Activated CD8-positive, alpha-beta T cell treated with anti-CD3 and anti-CD28 coated beads, Interleukin-2, amount 10 ng/mL, durations not matched to agents 7 days and 5 days (primary cell): ENCODE data around the gene KRT10. TPM values are rescaled to one million over a fixed set of nuclear protein-coding genes. Genes with fewer than 3 reads are reported as not detected.

ENCODE experiments used
- ATAC-seq: fragments of 150-1000 bp; cut with Tn5 transposase; one replicate; pipeline ENCODE4 v1.10.0; 2021; ENCODE audit warnings: moderate library complexity
- CTCF ChIA-PET: fragments of 350-600 bp; sonication (Branson Sonifier 250); formaldehyde crosslinking; loops from one replicate; lab custom pipeline; 2021; ENCODE audit warnings: antibody characterized with exemption; lab: Charles Lee
- POLR2A ChIA-PET: fragments of 350-600 bp; sonication (Branson Sonifier 250); formaldehyde crosslinking; loops from one replicate; lab custom pipeline; 2021; ENCODE audit warnings: antibody characterized with exemption; lab: Charles Lee
- DNase-seq: peaks from one replicate; pipeline ENCODE4 v3.0.0-alpha.2; 2020
- H3K27ac Mint-ChIP-seq: one replicate; pipeline ENCODE4 v1.8.0; 2021; ENCODE audit warnings: mild to moderate bottlenecking, mixed read lengths
- H3K27me3 Mint-ChIP-seq: one replicate; pipeline ENCODE4 v1.8.0; 2021; ENCODE audit warnings: low read depth, mixed read lengths
- H3K36me3 Mint-ChIP-seq: one replicate; pipeline ENCODE4 v1.8.0; 2021; ENCODE audit warnings: low read depth, mixed read lengths
- H3K4me1 Mint-ChIP-seq: one replicate; pipeline ENCODE4 v1.8.0; 2021; ENCODE audit warnings: low read depth, mixed read lengths
- H3K4me3 Mint-ChIP-seq: one replicate; pipeline ENCODE4 v1.8.0; 2021; ENCODE audit warnings: mild to moderate bottlenecking, mixed read lengths
- H3K9me3 Mint-ChIP-seq: one replicate; pipeline ENCODE4 v1.8.0; 2022; ENCODE audit warnings: mixed read lengths; ENCODE audit not compliant: insufficient read depth
- total RNA-seq, 2 experiments: library from RNA; stranded (reverse); gene quantifications; one replicate each; pipeline ENCODE4 v1.2.3, GENCODE V29; 2021

Gene KRT10
- total RNA-seq, 2 experiments from 2014 or later: 26.9 to 28.2 TPM

- H3K4me3 Mint-ChIP-seq: no peak overlapping the region
- H3K27ac Mint-ChIP-seq: no peak overlapping the region
- DNase-seq (no peak), ATAC-seq (no peak)
- H3K36me3 Mint-ChIP-seq: no peaks in the 10 kb centered on the region
- H3K9me3 Mint-ChIP-seq: no peaks in the 10 kb centered on the region
- ChIA-PET POLR2A (no interaction called here), CTCF (no interaction called here)
- peaks cover 34% of the 10 kb centered on the region for H3K27me3 Mint-ChIP-seq
- no peaks in the 10 kb centered on the region for H3K4me1 Mint-ChIP-seq
Measured at GRCh38 chr17:40850293-40850972, 28.0 kb upstream of the KRT10 start.

- H3K4me1 Mint-ChIP-seq: no peaks in the 10 kb centered on the region
- peaks cover 41% of the 10 kb centered on the region for H3K27me3 Mint-ChIP-seq
- no peaks in the 10 kb centered on the region for H3K9me3 Mint-ChIP-seq
- no peak overlapping the region for H3K4me3 Mint-ChIP-seq
- ATAC-seq: no peak
- no peak overlapping the region for H3K27ac Mint-ChIP-seq
- DNase-seq: no peak
- ChIA-PET CTCF (no interaction called here), POLR2A (no interaction called here)
- H3K36me3 Mint-ChIP-seq: no peaks in the 10 kb centered on the region
Measured at GRCh38 chr17:40849723-40850122, 27.3 kb upstream of the KRT10 start.

- ATAC-seq (no peak), DNase-seq (no peak)
- Mint-ChIP-seq H3K36me3 (no peaks in the 10 kb centered on the region), H3K4me1 (no peaks in the 10 kb centered on the region), H3K27ac (no peak overlapping the region), H3K27me3 (peaks cover 47% of the 10 kb centered on the region), H3K9me3 (no peaks in the 10 kb centered on the region), H3K4me3 (no peak overlapping the region)
- ChIA-PET POLR2A (no interaction called here), CTCF (interaction anchor here (0.6 to 0.7 kb wide), 2 partner anchors 9 to 176 kb away, joined by 3 read pairs; no protein-coding TSS in a partner anchor)
Measured at GRCh38 chr17:40848583-40849235, 26.3 kb upstream of the KRT10 start.

- Mint-ChIP-seq H3K4me3 (no peak overlapping the region), H3K27me3 (peaks cover 43% of the 10 kb centered on the region), H3K36me3 (no peaks in the 10 kb centered on the region), H3K4me1 (no peaks in the 10 kb centered on the region), H3K27ac (no peak overlapping the region), H3K9me3 (no peaks in the 10 kb centered on the region)
- ChIA-PET CTCF (interaction anchor here (1.4 kb wide), 1 partner anchor 10 kb away, joined by 7 read pairs; no protein-coding TSS in a partner anchor), POLR2A (no interaction called here)
- DNase-seq: no peak
- no peak for ATAC-seq
Measured at GRCh38 chr17:40846515-40847144, 24.2 kb upstream of the KRT10 start.

- CTCF ChIA-PET: no interaction called here
Measured at GRCh38 chr17:40844671-40845107, 22.3 kb upstream of the KRT10 start.

GRCh38 chr17:40843242-40843641 lies 20.8 kb upstream of the KRT10 start:
- peaks cover 38% of the 10 kb centered on the region for H3K27me3 Mint-ChIP-seq
- ATAC-seq (no peak), DNase-seq (no peak)
- H3K27ac Mint-ChIP-seq: no peak overlapping the region
- H3K36me3 Mint-ChIP-seq: no peaks in the 10 kb centered on the region
- ChIA-PET CTCF (interaction anchor here (1.0 to 1.1 kb wide), 3 partner anchors 13 to 820 kb away, joined by 3 read pairs; no protein-coding TSS in a partner anchor), POLR2A (no interaction called here)
- H3K4me1 Mint-ChIP-seq: no peaks in the 10 kb centered on the region
- H3K4me3 Mint-ChIP-seq: no peak overlapping the region
- H3K9me3 Mint-ChIP-seq: no peaks in the 10 kb centered on the region

More at GRCh38 chr17:40844671-40845107, 22.3 kb upstream of the KRT10 start:
- DNase-seq: no peak
- Mint-ChIP-seq H3K27me3 (peaks cover 38% of the 10 kb centered on the region), H3K4me3 (no peak overlapping the region), H3K9me3 (no peaks in the 10 kb centered on the region), H3K27ac (no peak overlapping the region), H3K36me3 (no peaks in the 10 kb centered on the region), H3K4me1 (no peaks in the 10 kb centered on the region)
- POLR2A ChIA-PET: no interaction called here
- ATAC-seq: no peak

- POLR2A ChIA-PET: no interaction called here
- CTCF ChIA-PET: interaction anchor here (0.6 kb wide), 1 partner anchor 14 kb away, joined by 4 read pairs; no protein-coding TSS in a partner anchor
- DNase-seq (no peak), ATAC-seq (no peak)
- Mint-ChIP-seq H3K4me3 (no peak overlapping the region), H3K27ac (no peak overlapping the region), H3K9me3 (no peaks in the 10 kb centered on the region), H3K36me3 (no peaks in the 10 kb centered on the region), H3K4me1 (no peaks in the 10 kb centered on the region), H3K27me3 (peaks cover 31% of the 10 kb centered on the region)
Measured at GRCh38 chr17:40841246-40841645, 18.8 kb upstream of the KRT10 start.

GRCh38 chr17:40839194-40839593 lies 16.8 kb upstream of the KRT10 start:
- ATAC-seq: no peak
- DNase-seq: no peak
- H3K4me3 Mint-ChIP-seq: no peak overlapping the region
- H3K36me3 Mint-ChIP-seq: peaks cover 5% of the 10 kb centered on the region
- H3K4me1 Mint-ChIP-seq: no peaks in the 10 kb centered on the region
- POLR2A ChIA-PET: no interaction called here
- H3K27me3 Mint-ChIP-seq: peaks cover 14% of the 10 kb centered on the region
- no peaks in the 10 kb centered on the region for H3K9me3 Mint-ChIP-seq
- H3K27ac Mint-ChIP-seq: no peak overlapping the region
- CTCF ChIA-PET: interaction anchor here (1.3 to 1.4 kb wide), 2 partner anchors 20 to 810 kb away, joined by 3 read pairs; no protein-coding TSS in a partner anchor

GRCh38 chr17:40836020-40836419 lies 13.6 kb upstream of the KRT10 start:
- Mint-ChIP-seq H3K4me3 (no peak overlapping the region), H3K4me1 (peaks cover 5% of the 10 kb centered on the region), H3K36me3 (peaks cover 5% of the 10 kb centered on the region), H3K9me3 (no peaks in the 10 kb centered on the region), H3K27ac (no peak overlapping the region), H3K27me3 (peaks cover 4% of the 10 kb centered on the region)
- DNase-seq: no peak
- ChIA-PET CTCF (no interaction called here), POLR2A (interaction anchor here (0.7 kb wide), 1 partner anchor 853 kb away, joined by 3 read pairs; no protein-coding TSS in a partner anchor)
- no peak for ATAC-seq

GRCh38 chr17:40833882-40834281 lies 11.5 kb upstream of the KRT10 start:
- H3K9me3 Mint-ChIP-seq: peaks cover 5% of the 10 kb centered on the region
- H3K27ac Mint-ChIP-seq: no peak overlapping the region
- H3K4me1 Mint-ChIP-seq: peaks cover 5% of the 10 kb centered on the region
- CTCF ChIA-PET: no interaction called here
- no peak overlapping the region for H3K4me3 Mint-ChIP-seq
- no peaks in the 10 kb centered on the region for H3K27me3 Mint-ChIP-seq
- ATAC-seq (no peak), DNase-seq (no peak)
- peaks cover 9% of the 10 kb centered on the region for H3K36me3 Mint-ChIP-seq
- POLR2A ChIA-PET: interaction anchor here (1.6 kb wide), 1 partner anchor 15 kb away, joined by 6 read pairs; no protein-coding TSS in a partner anchor

GRCh38 chr17:40832840-40833239 lies 10.4 kb upstream of the KRT10 start:
- DNase-seq (no peak), ATAC-seq (no peak)
- Mint-ChIP-seq H3K27ac (no peak overlapping the region), H3K27me3 (no peaks in the 10 kb centered on the region), H3K9me3 (peaks cover 5% of the 10 kb centered on the region), H3K36me3 (peaks cover 9% of the 10 kb centered on the region), H3K4me1 (peaks cover 9% of the 10 kb centered on the region), H3K4me3 (no peak overlapping the region)
- ChIA-PET CTCF (interaction anchor here (0.9 to 2.0 kb wide), 2 partner anchors 13 to 830 kb away, joined by 3 to 5 read pairs; no protein-coding TSS in a partner anchor), POLR2A (interaction anchor here (1.6 kb wide), 1 partner anchor 14 kb away, joined by 6 read pairs; no protein-coding TSS in a partner anchor)
